PFSK-1 (cell line): ENCODE measurements around the gene RPP21.

Experiments used
- FOXP2 ChIP-seq: optimal IDR thresholded peaks from 2 replicates; pipeline ENCODE3; 2011; ENCODE audit warnings: borderline replicate concordance, control low read depth, inconsistent platforms; ENCODE audit not compliant: insufficient read depth; ENCODE audit errors: extremely low read length, extremely low read depth
- POLR2AphosphoS5 ChIP-seq: IDR thresholded peaks from 2 replicates; pipeline ENCODE4 v1.6.1; 2012; ENCODE audit warnings: low read depth, mild to moderate bottlenecking, control low read depth, low read length, moderate library complexity
- REST ChIP-seq, 2 experiments: IDR thresholded peaks; 2 replicates each; pipeline versions ENCODE4 v1.6.1 to v1.8.0; 2011 to 2012; ENCODE audit warnings: low read depth in 2 of 2, low read length in 2 of 2, control low read depth in 1 of 2, inconsistent platforms in 1 of 2, mild to moderate bottlenecking in 1 of 2, moderate library complexity in 1 of 2; ENCODE audit not compliant: insufficient read depth in 1 of 2
- SIN3A ChIP-seq: IDR thresholded peaks from 2 replicates; pipeline ENCODE4 v1.6.1; 2012; ENCODE audit warnings: mild to moderate bottlenecking, low read length, moderate library complexity, borderline replicate concordance; ENCODE audit not compliant: insufficient read depth
- TAF1 ChIP-seq: IDR thresholded peaks from 2 replicates; pipeline ENCODE4 v1.6.1; 2012; ENCODE audit warnings: low read length, control low read depth, borderline replicate concordance; ENCODE audit not compliant: insufficient read depth

Gene RPP21

GRCh38 chr6:30312266-30312665 lies 32.7 kb upstream of the RPP21 start:
- TF ChIP-seq REST (IDR thresholded peaks at IDR 0.05; ENCODE audit: insufficient read depth in 1 of 2, low read depth in 2 of 2, low read length in 2 of 2): no peak
- TF ChIP-seq SIN3A: no peak
- TF ChIP-seq POLR2AphosphoS5: no peak
- TF ChIP-seq TAF1: no peak
- no peak for TF ChIP-seq FOXP2

- no peak for TF ChIP-seq SIN3A
- no peak for TF ChIP-seq FOXP2
- TF ChIP-seq REST (IDR thresholded peaks at IDR 0.05; ENCODE audit: insufficient read depth in 1 of 2, low read depth in 2 of 2, low read length in 2 of 2): no peak
- TF ChIP-seq POLR2AphosphoS5: no peak
- TF ChIP-seq TAF1: no peak
Observed at GRCh38 chr6:30312676-30313321, 32.2 kb upstream of the RPP21 start.

- TF ChIP-seq FOXP2: no peak
- TF ChIP-seq POLR2AphosphoS5: no peak
- TF ChIP-seq TAF1: no peak
- no peak for TF ChIP-seq SIN3A
- no peak for TF ChIP-seq REST (IDR thresholded peaks at IDR 0.05; ENCODE audit: insufficient read depth in 1 of 2, low read depth in 2 of 2, low read length in 2 of 2)
Observed at GRCh38 chr6:30315156-30315555, 29.8 kb upstream of the RPP21 start.

GRCh38 chr6:30317913-30318589 lies 26.9 kb upstream of the RPP21 start:
- TF ChIP-seq REST (IDR thresholded peaks at IDR 0.05; ENCODE audit: insufficient read depth in 1 of 2, low read depth in 2 of 2, low read length in 2 of 2) (no peak), POLR2AphosphoS5 (no peak), SIN3A (no peak), TAF1 (no peak), FOXP2 (no peak)
